Posterior vena cava (tissue), 2 donors: Measurements from ENCODE around the gene RPTOR. TPM values are rescaled to one million over a fixed set of nuclear protein-coding genes. Genes with fewer than 3 reads are reported as not detected.

Experiments used
- DNase-seq: peaks from one replicate; pipeline ENCODE4 v3.0.0-alpha.2; 2020; ENCODE audit warnings: low spot score
- intact Hi-C, 2 donors: fragments of 100-400 bp; cut with DNase I; formaldehyde crosslinking; loops; one replicate each; pipeline versions ENCODE4 v1.14.1 to v1.14.2; 2022 to 2023
- total RNA-seq, 2 donors: library from RNA; stranded (reverse); fragmentation: NEBNext Ultra II Directional; extraction: Animal tissue kit (Norgen Biotek cat#: 25700); gene quantifications; one replicate each; pipeline ENCODE4 v1.2.1, GENCODE V29; 2021
- donor health status: DM: yes; HTN: yes; CAD: no.
- donor health status: DM: yes; HTN: yes; CAD: no.

The RPTOR gene
- total RNA-seq, 2 donors from 2014 or later: 30.1 to 44.1 TPM

GRCh38 chr17:80981062-80981902 is 436.6 kb downstream of the RPTOR start:
- DNase-seq: no peak
- intact Hi-C loops: loop anchor here (2.0 to 5.0 kb wide), 3 partner anchors 114 to 554 kb away; no protein-coding TSS in a partner anchor

- no peak for DNase-seq
Observed at GRCh38 chr17:80981929-80982425, 437.3 kb downstream of the RPTOR start.

GRCh38 chr17:80982426-80982974 is 437.9 kb downstream of the RPTOR start:
- intact Hi-C loops: loop anchor here in 1 of 2 donors (5.0 kb wide), 2 partner anchors 115 to 555 kb away; no protein-coding TSS in a partner anchor

More at GRCh38 chr17:80981929-80982425, 437.3 kb downstream of the RPTOR start:
- intact Hi-C loops: loop anchor here (2.0 to 5.0 kb wide), 3 partner anchors 115 to 555 kb away; no protein-coding TSS in a partner anchor

GRCh38 chr17:80983545-80983944 is 438.9 kb downstream of the RPTOR start:
- intact Hi-C loops: loop anchor here in 1 of 2 donors (5.0 kb wide), 2 partner anchors 116 to 556 kb away; no protein-coding TSS in a partner anchor
- no peak for DNase-seq

More at GRCh38 chr17:80982426-80982974, 437.9 kb downstream of the RPTOR start:
- no peak for DNase-seq

GRCh38 chr17:80984749-80985148 is 440.1 kb downstream of the RPTOR start:
- intact Hi-C loops: loop anchor here (1.0 to 5.0 kb wide), 3 partner anchors 117 to 558 kb away; no protein-coding TSS in a partner anchor
- no peak for DNase-seq

GRCh38 chr17:80986046-80986445 is 441.4 kb downstream of the RPTOR start:
- no peak for DNase-seq
- intact Hi-C loops: no loop called here

- intact Hi-C loops: no loop called here
- DNase-seq: peak; percentile 88
Observed at GRCh38 chr17:80986816-80987475, 442.3 kb downstream of the RPTOR start.

GRCh38 chr17:80987941-80988461 is 443.4 kb downstream of the RPTOR start:
- peak; percentile 85 for DNase-seq
- intact Hi-C loops: no loop called here

GRCh38 chr17:80989586-80989913 is 444.9 kb downstream of the RPTOR start:
- intact Hi-C loops: no loop called here
- no peak for DNase-seq

GRCh38 chr17:80990921-80991644 is 446.4 kb downstream of the RPTOR start:
- no peak for DNase-seq
- intact Hi-C loops: loop anchor here (1.0 to 2.0 kb wide), 2 partner anchors 22 to 106 kb away; no protein-coding TSS in a partner anchor

- intact Hi-C loops: loop anchor here (1.0 to 2.0 kb wide), 2 partner anchors 22 to 105 kb away; no protein-coding TSS in a partner anchor
- DNase-seq: peak; percentile 93
Observed at GRCh38 chr17:80991645-80992076, 447.0 kb downstream of the RPTOR start, which contains the start of gene CHMP6. CHMP6 (plus strand) TSS chr17:80991841; CDS start chr17:80991919, 78 bp downstream.

GRCh38 chr17:80992077-80992947 is 447.7 kb downstream of the RPTOR start:
- peak; percentile 81 for DNase-seq
- intact Hi-C loops: loop anchor here in 1 of 2 donors (2.0 kb wide), 1 partner anchor 104 kb away; no protein-coding TSS in a partner anchor

- intact Hi-C loops: loop anchor here in 1 of 2 donors (2.0 kb wide), 1 partner anchor 104 kb away; no protein-coding TSS in a partner anchor
- peak; percentile 46 for DNase-seq
Observed at GRCh38 chr17:80992948-80993624, 448.4 kb downstream of the RPTOR start.

GRCh38 chr17:80995131-80995530 is 450.5 kb downstream of the RPTOR start:
- intact Hi-C loops: no loop called here
- DNase-seq: no peak

- DNase-seq: no peak
- intact Hi-C loops: loop anchor here in 1 of 2 donors (1.0 kb wide), 1 partner anchor 201 kb away; no protein-coding TSS in a partner anchor
Observed at GRCh38 chr17:80996422-80997305, 452.0 kb downstream of the RPTOR start.
